LNCAP (cell line): ENCODE results near the gene UGDH.

Experiments used
- CTCF ChIP-seq: fragments of 450-650 bp; IDR thresholded peaks from 2 replicates; pipeline ENCODE4 v1.5.1; 2017; ENCODE audit warnings: mild to moderate bottlenecking

UGDH gene

DNA sequence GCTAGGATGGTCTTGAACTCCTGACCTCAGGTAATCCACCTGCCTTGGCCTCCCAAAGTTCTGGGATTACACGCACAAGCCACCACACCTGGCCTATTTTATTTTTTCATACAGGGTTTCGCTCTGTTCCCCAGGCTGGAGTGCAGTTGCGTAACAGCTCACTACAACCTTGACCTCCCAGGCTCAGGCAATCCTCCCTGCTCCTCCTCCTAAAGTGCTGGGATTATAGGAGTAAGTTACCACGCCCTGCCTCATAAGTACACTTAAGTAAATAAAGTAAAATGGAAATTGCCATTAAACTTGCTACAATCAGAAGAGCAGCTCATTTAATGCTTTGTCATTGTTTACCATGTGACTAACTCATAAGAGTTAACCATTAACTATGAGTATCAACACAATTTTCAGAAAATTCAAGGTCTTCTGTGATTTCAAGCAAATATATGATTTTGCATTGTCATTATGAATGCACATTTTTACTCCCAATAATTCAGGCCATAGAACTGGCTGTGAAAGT, 12.3 kb downstream of the UGDH start:
- no peak for TF ChIP-seq CTCF

DNA sequence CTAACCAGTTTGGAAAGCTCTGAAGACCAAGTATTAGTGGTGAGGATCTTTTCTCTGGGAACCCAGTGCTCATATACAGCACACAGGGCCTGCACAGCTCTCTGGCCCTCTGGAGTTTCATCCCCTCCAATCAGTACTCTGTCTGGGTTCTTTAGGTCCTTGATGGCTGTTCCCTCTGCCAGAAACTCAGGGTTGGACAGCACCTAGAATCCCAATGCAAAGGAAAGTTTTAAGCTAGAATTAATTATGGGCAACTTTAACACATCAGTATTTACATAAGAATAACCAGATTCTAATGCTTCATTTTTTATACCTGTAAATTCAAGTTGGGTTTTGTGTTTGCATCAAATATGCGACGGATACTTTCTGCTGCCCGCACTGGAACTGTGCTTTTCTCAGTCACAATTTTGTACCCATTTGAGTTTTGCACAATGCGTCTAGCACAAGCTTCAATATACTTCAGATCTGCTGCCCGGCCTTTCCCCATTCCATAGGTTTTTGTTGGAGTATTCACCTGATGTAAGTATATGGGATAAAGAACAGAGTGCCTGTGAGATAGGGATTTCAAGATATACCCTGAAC, 16.8 kb downstream of the UGDH start:
- TF ChIP-seq CTCF = no peak

DNA sequence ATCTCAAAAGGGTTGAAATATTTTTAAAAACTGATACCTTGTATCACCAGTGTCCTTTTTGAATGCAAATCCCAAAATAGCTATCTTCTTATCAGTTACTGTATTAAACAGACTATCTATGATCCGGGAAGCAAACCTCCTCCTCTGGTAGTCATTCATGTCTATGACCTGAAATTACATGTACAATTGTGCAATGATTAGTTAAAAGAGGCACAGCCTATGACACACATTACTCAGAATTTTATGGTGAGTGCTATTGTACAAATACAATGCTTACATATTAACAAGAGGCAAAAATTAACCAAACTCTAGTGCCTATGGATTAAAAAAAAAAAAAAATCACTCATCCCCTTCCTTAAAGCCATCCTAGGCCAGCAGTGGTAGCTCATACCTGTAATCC, 21.7 kb downstream of the UGDH start:
- no peak for TF ChIP-seq CTCF

GRCh38 chr4:39504538-39504937, 22.7 kb downstream of the UGDH start:
- no peak for TF ChIP-seq CTCF

DNA sequence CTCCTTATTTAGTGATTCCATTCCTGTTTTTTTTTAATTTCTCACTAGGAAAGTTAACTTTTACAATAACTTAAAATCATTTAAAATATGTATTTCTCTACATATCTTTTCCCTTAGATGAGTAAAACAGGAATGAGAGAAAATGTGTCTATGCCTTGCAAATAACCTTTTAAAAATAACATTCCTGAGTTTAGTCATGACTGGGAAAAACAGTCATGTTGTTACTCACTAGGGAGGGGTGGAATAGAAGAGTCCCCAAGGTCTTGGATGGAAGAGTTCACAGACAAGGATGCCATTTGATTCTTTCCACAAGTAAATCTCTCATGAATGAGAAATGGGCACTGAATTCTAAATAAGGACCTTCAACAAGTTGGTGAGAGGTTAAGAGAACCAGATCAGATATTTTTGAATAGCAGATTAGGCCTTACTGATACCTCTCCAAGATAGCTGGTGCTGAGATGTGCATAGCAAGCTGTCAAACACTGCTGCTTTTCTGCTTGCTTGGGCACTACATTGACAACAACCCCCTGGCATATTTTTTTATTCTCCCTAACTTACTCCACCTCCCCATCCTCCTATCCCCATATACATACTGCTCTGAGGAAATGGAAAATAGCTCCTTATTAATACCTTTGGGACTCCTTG, 25.1 kb downstream of the UGDH start:
- TF ChIP-seq CTCF = no peak

GRCh38 chr4:39498727-39499020, 28.6 kb downstream of the UGDH start:
- TF ChIP-seq CTCF = no peak

DNA sequence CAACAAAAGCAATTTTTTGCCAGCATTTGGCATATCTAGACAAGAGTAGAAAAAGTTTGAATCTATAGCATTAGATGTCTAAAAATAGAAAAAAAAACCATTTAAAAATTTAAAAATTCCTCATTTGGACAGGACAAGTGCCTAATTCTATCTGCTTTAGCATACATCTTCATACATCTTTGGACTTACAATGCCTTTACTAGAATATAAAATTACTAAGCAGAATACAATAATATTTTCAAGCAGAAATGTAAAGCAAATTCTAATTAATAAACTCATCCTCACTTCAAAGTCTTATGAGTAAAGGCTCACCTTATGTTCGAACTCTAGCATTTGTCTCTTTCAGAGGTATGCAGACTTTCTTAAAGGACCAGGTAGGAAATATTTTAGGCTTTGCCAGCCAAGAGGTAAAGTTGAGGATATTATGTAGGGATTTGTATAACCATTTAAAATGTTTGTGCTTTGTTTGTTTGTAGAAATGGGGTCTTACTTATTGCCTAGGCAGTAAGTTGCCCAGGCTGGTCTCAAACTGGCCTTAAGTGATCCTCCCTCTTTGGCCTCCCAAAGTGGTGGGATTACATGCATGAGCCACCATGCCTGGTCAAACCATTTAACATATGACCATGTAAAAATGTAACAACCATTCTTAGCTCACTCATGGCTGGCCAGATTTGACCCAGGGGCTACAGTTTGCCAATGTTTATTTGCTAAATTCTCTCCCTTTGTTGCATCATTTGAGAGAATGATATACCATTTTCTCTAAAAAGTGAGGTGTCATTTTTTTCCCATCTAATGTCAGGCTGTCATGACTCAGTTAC, 29.1 kb downstream of the UGDH start:
- TF ChIP-seq CTCF = no peak
